Measurements from ENCODE around the gene ADORA1.

The ADORA1 gene

GRCh38 chr1:203091199-203091477, 36.4 kb upstream of the ADORA1 start:
- intact Hi-C loops (cut with DNase I) = no loop called here
- peak in 1 of 42 donors; percentile 20 for DNase-seq

GRCh38 chr1:203091761-203092330, 35.7 kb upstream of the ADORA1 start:
- DNase-seq = peak in 1 of 42 donors; percentile 17

GRCh38 chr1:203093754-203094410, 33.6 kb upstream of the ADORA1 start:
- intact Hi-C loops (cut with DNase I) = no loop called here

More at GRCh38 chr1:203091761-203092330, 35.7 kb upstream of the ADORA1 start:
- intact Hi-C loops (cut with DNase I) = no loop called here

DNA sequence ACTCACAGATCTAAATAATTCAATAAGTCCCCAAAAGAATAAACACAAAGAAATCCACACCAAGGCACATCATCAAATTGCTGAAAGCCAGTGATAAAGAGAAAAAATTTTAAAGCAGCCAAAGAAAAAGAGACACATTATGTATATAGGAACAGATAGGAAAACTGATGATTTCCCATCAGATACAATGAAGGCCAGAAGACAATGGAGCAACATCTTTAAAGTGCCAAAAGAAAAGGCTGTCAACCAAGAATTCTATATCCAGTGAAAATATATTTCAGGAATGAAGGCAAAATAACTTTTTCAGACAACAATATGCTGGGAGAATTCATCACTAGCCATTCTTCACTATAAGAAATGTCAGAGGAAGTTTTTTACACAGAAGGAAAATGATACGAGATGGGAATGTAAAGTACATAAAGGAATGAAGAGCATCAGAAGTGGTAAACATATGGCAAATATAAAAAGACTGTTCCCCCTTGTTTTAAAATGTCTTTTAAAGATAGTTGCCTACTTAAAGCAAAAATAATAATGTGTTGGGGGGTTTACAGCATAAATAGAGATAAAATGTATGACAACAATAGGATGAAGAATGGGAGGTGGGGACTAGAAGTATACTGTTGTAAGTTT, 32.4 kb upstream of the ADORA1 start:
- DNase-seq = no peak
- intact Hi-C loops (cut with DNase I) = no loop called here

More at GRCh38 chr1:203093754-203094410, 33.6 kb upstream of the ADORA1 start:
- DNase-seq = no peak

DNA sequence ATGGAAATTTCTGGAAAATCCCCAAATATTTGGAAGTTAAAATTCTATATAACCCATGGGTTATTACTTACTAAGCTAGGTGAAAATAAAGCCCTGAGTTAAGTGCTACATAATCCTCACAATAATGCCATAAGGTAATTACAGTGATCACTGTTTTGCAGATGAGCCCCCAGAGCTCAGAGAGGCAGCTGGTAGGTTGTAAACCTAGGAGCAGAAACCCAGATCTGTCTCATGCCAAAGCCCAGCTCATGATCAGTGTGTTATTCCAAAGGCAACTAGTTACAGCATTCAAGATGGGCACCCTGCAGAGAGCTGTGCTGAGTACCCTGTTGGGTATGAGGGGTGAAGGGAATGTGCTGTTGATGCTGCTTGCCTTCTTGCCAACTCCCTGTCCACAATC, 31.0 kb upstream of the ADORA1 start:
- intact Hi-C loops (cut with DNase I) = no loop called here
- no peak for DNase-seq

- intact Hi-C loops (cut with DNase I) = no loop called here
- DNase-seq = peak in 1 of 42 donors; percentile 7
Observed at GRCh38 chr1:203097001-203097400, 30.5 kb upstream of the ADORA1 start.

GRCh38 chr1:203098445-203098844, 29.1 kb upstream of the ADORA1 start:
- intact Hi-C loops (cut with DNase I) = no loop called here
- DNase-seq = peak in 1 of 42 donors; percentile 7

DNA sequence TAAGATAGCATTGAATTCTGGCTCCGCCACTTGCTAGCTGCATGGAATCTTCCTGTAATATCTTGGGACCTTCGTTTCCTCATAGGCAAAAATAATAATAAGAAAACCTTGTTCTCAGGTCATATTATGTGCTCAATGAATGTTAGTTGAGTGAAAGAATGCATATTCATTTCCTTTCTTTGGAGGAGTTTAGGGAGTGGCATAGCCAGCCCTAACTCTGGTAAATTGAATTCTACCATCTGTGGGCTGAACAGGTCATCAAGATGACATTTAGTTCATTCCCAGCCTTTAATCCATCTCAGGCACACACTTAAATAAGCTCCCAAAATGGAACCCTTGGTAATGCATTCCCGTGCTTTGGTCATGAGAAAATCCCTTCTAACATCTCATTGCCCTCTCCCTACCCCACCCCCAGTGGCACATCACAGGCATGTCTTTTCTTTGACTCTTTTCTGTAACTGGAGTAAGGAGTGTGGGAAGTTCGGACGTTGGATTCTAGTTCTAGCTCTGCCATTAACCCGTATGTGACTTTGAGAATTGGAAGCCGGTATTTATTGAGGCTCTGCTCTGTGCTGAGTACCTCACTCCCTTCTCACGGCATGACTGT, 28.5 kb upstream of the ADORA1 start:
- intact Hi-C loops (cut with DNase I) = no loop called here
- DNase-seq = peak in 2 of 42 donors; percentile 0 to 7

DNA sequence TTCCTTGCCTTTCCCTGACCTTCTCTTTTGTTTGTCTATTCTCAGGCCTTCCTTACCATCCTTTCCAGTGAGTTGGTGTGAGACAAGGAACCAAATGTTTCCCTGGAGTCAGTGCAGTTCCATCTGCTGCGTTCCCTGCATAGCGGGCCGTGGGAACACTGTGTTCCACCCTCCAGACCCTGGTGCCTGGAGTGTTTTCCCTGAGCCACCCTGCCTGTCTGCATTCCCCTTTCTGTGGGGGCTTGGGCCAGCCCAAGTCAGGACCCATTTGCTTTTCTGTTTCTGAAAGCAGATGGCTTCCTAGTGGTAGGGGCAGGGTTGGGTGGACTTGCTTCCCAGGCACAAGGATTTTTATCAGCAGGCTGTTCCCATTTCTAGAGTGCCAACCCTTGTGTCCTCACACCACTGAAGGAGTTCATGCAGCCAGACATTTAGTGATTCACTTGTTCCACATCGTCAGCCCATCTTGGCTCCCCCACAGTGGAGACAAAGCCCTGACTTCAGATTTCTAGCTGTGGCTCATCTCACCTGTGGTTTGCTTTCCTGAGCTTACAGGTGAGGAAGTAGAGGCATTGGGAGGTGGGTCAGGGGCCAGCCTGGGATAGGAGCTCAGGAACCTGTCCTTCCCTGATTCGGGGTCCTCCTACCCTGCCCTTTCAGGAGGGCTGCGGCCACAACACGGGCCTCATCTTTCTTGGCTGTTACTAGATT, 27.6 kb upstream of the ADORA1 start:
- DNase-seq = peak in 2 of 42 donors; percentile 5 to 25

GRCh38 chr1:203100516-203100869, 27.0 kb upstream of the ADORA1 start:
- intact Hi-C loops (cut with DNase I) = no loop called here
- no peak for DNase-seq

More for the DNA sequence above, 27.6 kb upstream of the ADORA1 start:
- intact Hi-C loops (cut with DNase I) = no loop called here

DNA sequence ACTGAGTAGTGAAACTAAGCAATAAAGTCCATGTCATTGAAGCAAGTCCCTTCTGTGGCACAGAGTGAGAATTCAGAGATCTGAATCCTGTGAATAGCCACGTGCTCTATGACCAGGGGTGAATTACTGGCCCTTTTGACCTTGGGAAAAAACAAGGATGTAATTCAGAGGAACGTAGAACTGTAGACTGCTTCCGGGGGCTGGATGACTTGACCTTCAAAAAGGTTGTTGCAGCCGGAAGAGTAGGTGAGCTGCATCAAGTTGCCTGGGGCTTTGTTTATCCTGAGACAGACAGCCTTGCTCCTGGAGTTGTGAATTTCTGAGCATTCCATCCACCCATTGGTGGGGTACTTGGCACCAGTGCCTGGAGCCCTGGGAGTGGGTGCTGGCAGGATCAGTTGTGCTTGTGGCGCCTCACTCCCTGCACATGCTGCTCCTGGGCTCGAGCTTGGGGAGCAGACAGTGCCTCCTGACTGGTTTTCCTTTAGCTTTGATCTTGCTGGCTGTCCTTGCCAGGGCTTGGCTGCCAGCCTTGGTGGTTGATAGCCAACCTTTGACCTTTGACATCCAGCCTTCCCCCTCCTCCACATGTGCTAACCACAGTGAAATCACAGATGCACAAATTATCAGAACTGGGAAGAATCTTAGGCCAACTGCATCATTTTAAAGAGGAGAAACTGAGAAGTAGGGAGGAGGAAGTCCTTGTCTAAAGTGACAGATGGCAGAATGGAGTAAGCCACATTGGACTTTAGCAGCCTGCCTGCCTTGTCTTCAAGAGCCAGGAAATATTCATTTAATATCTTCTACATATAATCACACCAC, 25.5 kb upstream of the ADORA1 start:
- DNase-seq = peak in 2 of 42 donors; percentile 9 to 12
- intact Hi-C loops (cut with DNase I) = no loop called here

- intact Hi-C loops (cut with DNase I) = no loop called here
- peak in 2 of 42 donors; percentile 2 to 10 for DNase-seq
Observed at GRCh38 chr1:203103216-203103615, 24.3 kb upstream of the ADORA1 start.

GRCh38 chr1:203103829-203104495, 23.6 kb upstream of the ADORA1 start:
- DNase-seq = peak in 2 of 42 donors; percentile 6 to 13

GRCh38 chr1:203104789-203105390, 22.6 kb upstream of the ADORA1 start:
- intact Hi-C loops (cut with DNase I) = no loop called here
- DNase-seq = no peak

More at GRCh38 chr1:203103829-203104495, 23.6 kb upstream of the ADORA1 start:
- intact Hi-C loops (cut with DNase I) = no loop called here

DNA sequence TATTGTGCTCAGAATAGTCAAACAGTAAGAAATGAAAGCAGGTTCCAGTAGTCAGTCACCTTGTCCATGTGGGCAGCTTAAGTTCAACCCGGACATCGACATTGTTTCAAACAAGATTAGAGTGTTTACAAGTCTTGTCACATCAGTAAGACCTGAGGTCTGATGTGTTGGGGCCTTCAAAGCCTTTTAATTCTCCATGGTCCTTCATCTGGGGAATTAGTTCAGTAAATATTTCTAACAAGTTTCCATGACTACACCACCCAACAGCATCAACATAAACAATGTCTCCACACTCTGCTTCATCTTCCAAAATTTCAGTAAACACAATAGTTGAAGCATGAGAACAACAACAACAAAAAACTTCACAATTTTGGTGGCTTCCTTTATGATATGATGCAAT, 15.1 kb upstream of the ADORA1 start:
- intact Hi-C loops (cut with DNase I) = no loop called here
- DNase-seq = no peak

DNA sequence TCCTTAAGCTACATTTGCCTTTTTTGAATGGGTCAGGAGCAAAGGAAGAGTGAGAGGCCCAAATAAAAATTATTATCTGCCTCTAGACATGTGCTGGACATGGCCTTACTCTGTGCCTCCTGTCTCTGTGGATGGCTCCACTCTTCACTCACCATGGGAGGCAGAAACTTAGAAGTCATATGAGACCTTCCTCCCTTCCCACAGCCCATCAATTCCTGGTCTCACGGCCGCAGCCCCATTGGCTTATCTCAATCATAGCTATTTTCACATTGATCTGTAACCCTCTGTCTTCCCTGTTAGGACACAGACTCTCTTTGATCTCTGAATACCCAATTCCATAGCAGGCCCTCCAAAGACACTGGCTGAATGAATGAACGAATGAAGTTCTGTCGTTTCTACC, 14.2 kb upstream of the ADORA1 start:
- DNase-seq = no peak
- intact Hi-C loops (cut with DNase I) = no loop called here

- no peak for DNase-seq
- intact Hi-C loops (cut with DNase I) = no loop called here
Observed at GRCh38 chr1:203114202-203114601, 13.3 kb upstream of the ADORA1 start.

Data from head of caudate nucleus (tissue), 42 donors.